HUES48 (cell line): Measurements from ENCODE around the gene PF4V1.
"Not testable (repeated sequence)": the region's sequence is repeated elsewhere in the genome, so short reads cannot be mapped to it uniquely, and the experiment has no call there.

ENCODE experiments used
- H3K27ac ChIP-seq: one replicate; pipeline ENCODE4 v1.7.0; 2013; ENCODE audit warnings: low read depth, low read length, inconsistent platforms
- H3K27me3 ChIP-seq: 2 replicates; pipeline ENCODE4 v1.6.1; 2013; ENCODE audit warnings: mild to moderate bottlenecking, low read length; ENCODE audit not compliant: control insufficient read depth, insufficient read depth
- H3K36me3 ChIP-seq: 2 replicates; pipeline ENCODE4 v1.6.1; 2013; ENCODE audit warnings: low read length; ENCODE audit not compliant: control insufficient read depth, insufficient read depth
- H3K4me1 ChIP-seq: 2 replicates; pipeline ENCODE4 v1.6.1; 2013; ENCODE audit warnings: mild to moderate bottlenecking, low read length; ENCODE audit not compliant: control insufficient read depth, insufficient read depth
- H3K4me3 ChIP-seq: 2 replicates; pipeline ENCODE4 v1.5.1; 2013; ENCODE audit warnings: mild to moderate bottlenecking, low read depth, low read length
- H3K9ac ChIP-seq: 2 replicates; pipeline ENCODE4 v1.6.1; 2013; ENCODE audit warnings: mild to moderate bottlenecking, low read depth, low read length, moderate library complexity
- H3K9me3 ChIP-seq: 2 replicates; pipeline ENCODE4 v1.6.1; 2013; ENCODE audit warnings: low read length; ENCODE audit not compliant: control insufficient read depth, insufficient read depth

Gene PF4V1

DNA sequence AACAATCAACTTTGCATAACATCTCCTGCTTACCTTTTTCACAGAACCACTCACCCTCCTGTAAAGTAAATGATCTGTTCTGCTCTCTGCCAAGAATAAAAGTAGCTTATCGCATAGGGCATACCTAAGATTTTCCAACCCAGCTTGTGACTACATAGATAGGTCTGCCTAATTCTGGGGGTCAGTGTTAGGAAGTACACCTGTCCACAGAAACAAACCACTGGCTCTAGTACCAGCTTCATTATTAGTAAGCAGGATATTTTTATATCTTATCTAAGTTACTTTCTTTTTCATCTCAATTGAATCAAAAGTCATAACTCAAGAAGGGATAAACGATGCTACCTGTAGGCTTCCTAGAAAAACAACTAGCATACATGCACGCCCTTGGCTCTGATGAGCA, 39.9 kb downstream of the PF4V1 start:
- no peak overlapping the region for H3K4me3 ChIP-seq
- H3K27ac ChIP-seq = no peak overlapping the region
- H3K36me3 ChIP-seq = no peaks in the 10 kb centered on the region
- no peaks in the 10 kb centered on the region for H3K9me3 ChIP-seq
- no peaks in the 10 kb centered on the region for H3K4me1 ChIP-seq
- H3K9ac ChIP-seq = no peak overlapping the region
- no peaks in the 10 kb centered on the region for H3K27me3 ChIP-seq

GRCh38 chr4:73894001-73894400, 40.9 kb downstream of the PF4V1 start:
- Histone ChIP-seq H3K9me3 (no peaks in the 10 kb centered on the region), H3K27ac (no peak overlapping the region), H3K4me1 (no peaks in the 10 kb centered on the region), H3K36me3 (no peaks in the 10 kb centered on the region), H3K9ac (no peak overlapping the region), H3K4me3 (no peak overlapping the region), H3K27me3 (no peaks in the 10 kb centered on the region)

- Histone ChIP-seq H3K4me1 (no peaks in the 10 kb centered on the region), H3K36me3 (no peaks in the 10 kb centered on the region), H3K27me3 (no peaks in the 10 kb centered on the region), H3K4me3 (no peak overlapping the region), H3K9me3 (no peaks in the 10 kb centered on the region), H3K27ac (no peak overlapping the region), H3K9ac (no peak overlapping the region)
Measured at GRCh38 chr4:73895201-73896175, 42.4 kb downstream of the PF4V1 start.

- no peaks in the 10 kb centered on the region for H3K36me3 ChIP-seq
Measured at GRCh38 chr4:73896416-73896815, 43.3 kb downstream of the PF4V1 start.

DNA sequence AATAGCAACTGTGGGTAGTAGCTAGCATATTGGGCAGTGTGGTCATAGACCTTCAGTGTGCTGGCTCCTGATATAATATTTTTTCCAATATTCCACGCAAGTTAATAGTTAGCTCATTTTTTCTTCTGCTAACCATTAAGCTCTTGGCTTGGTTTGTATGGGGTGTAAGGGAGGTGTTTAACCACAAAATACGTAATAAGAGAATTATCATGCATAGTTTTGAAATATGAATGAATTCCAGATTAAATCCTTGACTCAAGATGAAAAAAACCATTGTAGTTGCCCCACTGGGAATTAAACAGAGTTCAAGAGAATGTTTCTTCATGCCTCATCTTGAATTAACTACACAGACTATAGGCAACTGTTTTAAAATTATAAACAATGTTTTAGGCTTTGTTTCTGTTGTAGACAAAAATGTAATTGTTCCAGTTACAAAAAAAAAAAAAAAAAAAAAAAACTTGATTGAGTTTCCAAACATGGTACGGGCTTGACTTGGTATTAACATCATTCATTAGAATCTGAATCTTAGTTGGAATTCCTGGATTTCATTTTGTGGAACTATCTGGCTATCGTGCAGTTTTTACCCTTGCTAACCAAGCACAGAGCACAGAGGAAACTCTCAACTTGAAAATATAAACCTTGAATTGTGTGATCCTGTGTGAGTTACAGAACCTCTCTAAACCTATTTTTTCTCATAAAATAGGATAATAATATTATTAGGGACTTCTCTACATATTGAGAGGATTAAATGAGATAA, 44.5 kb downstream of the PF4V1 start:
- Histone ChIP-seq H3K27ac (no peak overlapping the region), H3K4me1 (no peaks in the 10 kb centered on the region), H3K9ac (no peak overlapping the region), H3K9me3 (no peaks in the 10 kb centered on the region), H3K36me3 (no peaks in the 10 kb centered on the region), H3K4me3 (no peak overlapping the region), H3K27me3 (no peaks in the 10 kb centered on the region)

More at GRCh38 chr4:73896416-73896815, 43.3 kb downstream of the PF4V1 start:
- no peak overlapping the region for H3K27ac ChIP-seq
- no peaks in the 10 kb centered on the region for H3K9me3 ChIP-seq
- no peaks in the 10 kb centered on the region for H3K4me1 ChIP-seq
- H3K4me3 ChIP-seq = no peak overlapping the region
- no peak overlapping the region for H3K9ac ChIP-seq
- no peaks in the 10 kb centered on the region for H3K27me3 ChIP-seq

DNA sequence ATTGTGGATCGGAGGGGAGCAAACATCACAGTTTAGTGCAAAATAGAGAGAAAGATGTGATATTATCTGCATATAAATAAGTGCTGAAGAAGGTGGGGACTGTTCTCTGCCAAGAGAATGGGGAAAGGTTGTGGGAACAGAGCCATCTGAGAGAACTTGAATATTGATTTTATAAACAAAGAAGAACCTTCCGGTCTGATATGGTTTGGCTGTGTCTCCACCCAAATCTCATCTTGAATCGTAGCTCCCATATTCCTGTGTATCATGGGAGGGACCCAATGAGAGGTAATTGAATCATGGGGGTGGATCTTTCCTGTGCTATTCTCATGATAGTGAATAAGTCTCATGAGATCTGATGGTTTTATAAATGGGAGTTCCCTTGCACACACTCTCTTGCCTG, 46.2 kb downstream of the PF4V1 start:
- H3K36me3 ChIP-seq = not testable (repeated sequence)

DNA sequence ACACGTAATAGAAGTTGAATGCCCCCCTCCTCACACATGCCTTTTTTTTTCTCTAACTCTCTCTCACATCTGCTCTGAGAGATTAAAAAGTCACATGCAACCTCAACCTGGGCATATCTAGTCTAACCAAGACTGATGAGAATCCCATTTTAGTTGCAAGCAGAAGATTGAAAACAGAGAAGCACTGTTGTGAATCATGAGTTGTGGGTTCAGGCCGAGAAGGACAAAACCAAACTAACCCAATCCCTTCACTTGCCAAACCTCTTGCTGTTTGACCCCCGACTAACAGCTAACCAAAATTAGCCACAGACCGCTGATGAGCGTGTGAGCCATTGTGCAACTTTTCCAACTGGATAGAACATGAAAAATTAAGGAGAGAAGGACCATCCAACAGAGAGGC, 47.9 kb downstream of the PF4V1 start:
- Histone ChIP-seq H3K27ac (no peak overlapping the region), H3K27me3 (no peaks in the 10 kb centered on the region), H3K9ac (no peak overlapping the region), H3K4me3 (no peak overlapping the region), H3K4me1 (no peaks in the 10 kb centered on the region), H3K9me3 (no peaks in the 10 kb centered on the region), H3K36me3 (no peaks in the 10 kb centered on the region)

More for the DNA sequence above, 46.2 kb downstream of the PF4V1 start:
- not testable (repeated sequence) for H3K27ac ChIP-seq, H3K4me1 ChIP-seq, H3K9ac ChIP-seq, H3K4me3 ChIP-seq, H3K9me3 ChIP-seq, H3K27me3 ChIP-seq

DNA sequence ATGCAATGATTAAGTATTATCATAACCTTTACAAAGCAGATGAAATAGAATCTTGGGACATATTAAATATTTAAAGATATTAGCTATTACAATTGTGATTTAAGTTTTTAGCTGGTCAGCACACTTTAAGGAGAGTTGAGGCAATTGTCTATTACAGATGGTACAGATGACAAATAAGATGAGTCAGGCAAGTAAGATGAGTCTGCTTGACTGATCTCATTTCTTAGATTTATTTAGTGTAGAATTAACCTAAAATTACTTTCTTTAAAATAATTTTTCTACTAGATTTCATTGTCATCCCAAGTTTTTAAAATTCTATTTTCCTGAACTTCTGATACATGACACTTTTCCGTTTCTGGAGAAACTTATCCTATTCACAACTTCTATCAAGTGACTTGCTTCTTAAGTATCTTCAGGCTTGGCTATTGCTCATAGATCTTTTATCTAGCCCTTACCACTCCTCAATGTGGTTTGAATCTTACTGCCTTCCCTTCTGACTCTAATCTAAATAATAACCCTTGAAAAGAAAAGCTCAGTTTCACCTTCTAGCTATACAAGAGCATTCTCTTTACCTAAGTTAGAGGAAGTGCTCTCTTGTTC, 49.0 kb downstream of the PF4V1 start:
- no peaks in the 10 kb centered on the region for H3K4me1 ChIP-seq
- no peaks in the 10 kb centered on the region for H3K9me3 ChIP-seq
- no peak overlapping the region for H3K4me3 ChIP-seq
- H3K9ac ChIP-seq = no peak overlapping the region
- H3K27ac ChIP-seq = no peak overlapping the region
- H3K36me3 ChIP-seq = no peaks in the 10 kb centered on the region
- H3K27me3 ChIP-seq = no peaks in the 10 kb centered on the region

DNA sequence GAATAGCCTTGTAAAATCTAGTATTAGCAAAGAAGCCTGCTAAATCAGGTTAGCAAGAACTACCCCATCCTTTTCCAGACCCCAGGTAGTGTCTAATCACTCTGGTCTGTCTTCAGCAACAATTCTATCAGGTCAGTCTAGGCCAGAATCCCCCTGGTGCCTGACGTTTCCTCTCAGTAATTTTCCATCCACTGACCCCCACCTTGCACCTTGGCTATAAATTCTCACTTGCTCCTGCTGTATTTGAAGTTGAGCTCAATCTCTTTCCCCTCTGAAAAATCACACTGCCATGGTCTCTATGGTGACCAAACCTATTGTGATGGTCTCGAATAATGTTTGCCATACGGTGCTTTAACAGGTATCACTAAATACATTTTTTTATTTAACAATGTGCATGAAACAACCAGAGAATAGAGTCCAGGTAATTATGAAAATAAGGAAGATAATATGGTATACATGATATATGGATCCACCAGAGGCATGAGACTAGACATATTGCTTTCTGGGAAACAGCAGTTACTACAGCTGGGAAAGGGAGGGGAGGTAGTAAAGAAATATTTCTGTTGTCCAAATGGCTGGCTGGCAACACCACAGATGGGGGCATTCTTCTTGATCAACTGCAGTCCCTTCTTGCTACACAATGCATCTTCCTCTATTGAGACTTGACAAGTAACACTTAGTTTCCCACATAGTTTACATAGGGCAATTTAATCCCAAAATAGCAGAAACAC, 49.9 kb downstream of the PF4V1 start:
- H3K27me3 ChIP-seq = no peaks in the 10 kb centered on the region
- H3K27ac ChIP-seq = no peak overlapping the region

More for the DNA sequence above, 49.9 kb downstream of the PF4V1 start:
- no peak overlapping the region for H3K4me3 ChIP-seq
- no peaks in the 10 kb centered on the region for H3K9me3 ChIP-seq
- no peak overlapping the region for H3K9ac ChIP-seq
- H3K4me1 ChIP-seq = no peaks in the 10 kb centered on the region
- no peaks in the 10 kb centered on the region for H3K36me3 ChIP-seq
